Sigmoid colon (tissue), 4 donors: ENCODE measurements around the gene TIMP2.

Experiments
- CTCF ChIP-seq, 4 experiments: fragments of 450-650 bp in 3 of 4; fragments of 200-600 bp in 1 of 4; IDR thresholded peaks; one replicate each; pipeline ENCODE4 v1.5.1; 2016 to 2019; ENCODE audit warnings: antibody characterized with exemption in 4 of 4, mild to moderate bottlenecking in 3 of 4, moderate library complexity in 2 of 4
- EP300 ChIP-seq, 4 donors: sonication (generic); formaldehyde crosslinking; IDR thresholded peaks; one replicate each; pipeline ENCODE4 v1.6.1; 2017; ENCODE audit warnings: antibody characterized with exemption in 4 of 4
- POLR2A ChIP-seq, 2 donors: fragments of 450-650 bp; IDR thresholded peaks; one replicate each; pipeline ENCODE4 v1.6.1; 2016; ENCODE audit warnings: antibody characterized with exemption in 2 of 2, mild to moderate bottlenecking in 2 of 2, moderate library complexity in 2 of 2
- POLR2AphosphoS5 ChIP-seq, 4 donors: sonication (generic); formaldehyde crosslinking; IDR thresholded peaks; one replicate each; pipeline ENCODE4 v1.6.1; 2017; ENCODE audit warnings: antibody characterized with exemption in 4 of 4

- TF ChIP-seq CTCF (IDR thresholded peaks at IDR 0.05), result no peak
- no peak for TF ChIP-seq POLR2A (IDR thresholded peaks at IDR 0.05)
- no peak for TF ChIP-seq EP300 (IDR thresholded peaks at IDR 0.05)
- no peak for TF ChIP-seq POLR2AphosphoS5 (IDR thresholded peaks at IDR 0.05)
Observed at GRCh38 chr17:78962345-78962983, 37.3 kb upstream of the TIMP2 start.
